Stimulated activated CD4-positive, alpha-beta T cell treated with anti-CD3 and anti-CD28 coated beads, Interleukin-15, amount 100 ng/mL, for 48 hours (primary cell): ENCODE measurements around the gene ZNF821.
"Not testable (repeated sequence)": the region's sequence is repeated elsewhere in the genome, so short reads cannot be mapped to it uniquely, and the experiment has no call there.

Experiments used
- DNase-seq, 2 donors: peaks; one replicate each; pipeline ENCODE4 v3.0.0-alpha.2; 2020; ENCODE audit warnings: low read depth in 2 of 2

The ZNF821 gene, protein sequence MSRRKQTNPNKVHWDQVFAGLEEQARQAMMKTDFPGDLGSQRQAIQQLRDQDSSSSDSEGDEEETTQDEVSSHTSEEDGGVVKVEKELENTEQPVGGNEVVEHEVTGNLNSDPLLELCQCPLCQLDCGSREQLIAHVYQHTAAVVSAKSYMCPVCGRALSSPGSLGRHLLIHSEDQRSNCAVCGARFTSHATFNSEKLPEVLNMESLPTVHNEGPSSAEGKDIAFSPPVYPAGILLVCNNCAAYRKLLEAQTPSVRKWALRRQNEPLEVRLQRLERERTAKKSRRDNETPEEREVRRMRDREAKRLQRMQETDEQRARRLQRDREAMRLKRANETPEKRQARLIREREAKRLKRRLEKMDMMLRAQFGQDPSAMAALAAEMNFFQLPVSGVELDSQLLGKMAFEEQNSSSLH

DNA sequence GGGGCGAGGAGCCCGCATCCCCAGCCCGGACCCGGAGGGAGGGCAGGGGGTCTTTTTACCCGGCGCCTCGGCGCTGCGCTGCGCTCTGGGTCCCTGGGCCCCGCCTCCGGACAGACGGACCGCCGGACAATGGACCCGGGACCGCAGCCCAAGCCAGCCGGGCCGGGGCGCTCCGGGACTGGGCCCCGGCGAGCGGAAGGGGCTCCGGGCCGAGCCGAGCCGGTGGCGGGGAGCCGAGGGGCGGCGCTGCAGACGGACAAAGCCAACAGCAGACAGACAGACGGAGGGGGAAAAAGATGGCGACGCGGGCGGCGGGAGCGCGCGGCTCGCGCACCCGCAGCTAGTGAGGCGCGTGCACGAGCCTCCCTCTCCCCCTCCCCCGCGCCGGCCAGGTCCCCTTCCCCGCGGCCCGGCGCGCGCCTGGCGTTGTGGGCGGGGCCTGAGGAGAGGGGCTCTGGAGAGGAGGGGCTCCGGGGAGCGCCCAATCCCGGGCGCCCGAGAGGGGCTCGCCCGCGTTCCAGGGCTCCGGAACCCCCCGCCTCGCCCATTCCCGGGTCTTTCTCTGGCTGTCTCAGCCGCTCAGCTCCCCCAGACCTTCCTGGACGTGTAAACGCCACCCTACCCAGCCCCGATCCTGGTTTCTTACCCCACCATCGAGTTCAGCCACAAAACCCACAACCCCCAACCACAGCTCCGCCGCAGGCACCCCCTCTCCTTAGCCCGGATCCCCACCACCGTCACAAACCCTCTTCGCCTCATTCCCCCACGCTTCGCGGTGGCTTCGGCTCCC, at the start of gene ZNF821:
Gene ZNF821, minus strand, starts transcription at position 334 of the 790 bp plus-strand sequence. CDS start 4,236 bp downstream, outside the sequence.
- DNase-seq: peak in 1 of 2 donors; percentile 73

DNA sequence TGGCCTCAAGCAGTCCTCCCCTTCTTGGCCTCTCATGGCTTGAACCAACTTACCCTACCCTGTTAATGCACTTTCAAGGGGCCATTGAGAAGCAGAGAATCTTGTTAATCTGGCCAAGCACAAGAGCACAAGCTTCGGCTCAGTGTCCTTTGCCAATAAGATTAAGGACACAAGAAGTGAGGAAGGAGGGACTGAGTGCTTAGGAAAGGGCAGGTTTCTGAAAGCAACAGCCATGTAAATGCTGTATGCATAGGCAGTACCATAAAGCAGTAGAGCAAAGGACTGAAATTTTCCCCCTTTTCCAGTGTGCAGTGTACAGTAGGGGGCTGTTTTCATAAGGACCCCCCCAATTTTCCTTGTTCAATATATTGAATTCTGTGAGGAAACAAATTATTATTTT, 49.0 kb upstream of the ZNF821 start:
- DNase-seq: no peak

DNA sequence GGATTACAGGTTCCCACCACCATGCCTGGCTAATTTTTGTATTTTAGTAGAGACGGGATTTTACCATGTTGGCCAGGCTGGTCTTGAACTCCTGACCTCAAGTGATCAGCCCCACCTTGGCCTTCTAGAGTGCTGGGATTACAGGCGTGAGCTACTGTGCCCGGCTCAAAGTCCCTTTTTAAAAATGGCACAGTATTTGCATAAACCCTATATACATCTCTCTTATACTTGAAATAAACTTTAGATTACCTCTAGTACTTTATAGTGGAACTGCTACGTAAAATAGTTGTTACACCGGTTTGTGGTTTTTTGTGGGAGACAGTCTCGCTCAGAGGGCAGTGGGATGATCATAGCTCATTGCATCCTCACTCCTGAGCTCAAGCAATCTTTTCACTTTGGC, 47.6 kb upstream of the ZNF821 start:
- DNase-seq: no peak

DNA sequence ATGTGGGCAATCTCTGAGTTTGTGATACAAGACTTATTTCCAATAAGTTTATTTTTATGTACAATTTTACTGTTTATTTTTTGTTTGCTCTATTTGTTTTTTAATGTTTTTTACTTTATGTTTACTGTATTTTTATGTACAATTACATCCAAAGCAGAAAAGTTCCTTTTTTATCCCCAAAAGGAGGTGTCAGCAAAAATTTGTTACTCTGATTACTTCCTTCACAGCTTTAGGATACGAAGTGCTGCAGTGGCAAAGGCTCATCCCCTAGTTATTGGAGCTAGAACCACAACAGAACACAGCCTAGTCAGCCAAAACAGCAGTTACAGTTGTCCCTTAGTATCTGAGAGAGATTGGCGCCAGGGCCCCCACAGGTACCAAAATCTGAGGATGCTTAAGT, 47.0 kb upstream of the ZNF821 start:
- DNase-seq: no peak

DNA sequence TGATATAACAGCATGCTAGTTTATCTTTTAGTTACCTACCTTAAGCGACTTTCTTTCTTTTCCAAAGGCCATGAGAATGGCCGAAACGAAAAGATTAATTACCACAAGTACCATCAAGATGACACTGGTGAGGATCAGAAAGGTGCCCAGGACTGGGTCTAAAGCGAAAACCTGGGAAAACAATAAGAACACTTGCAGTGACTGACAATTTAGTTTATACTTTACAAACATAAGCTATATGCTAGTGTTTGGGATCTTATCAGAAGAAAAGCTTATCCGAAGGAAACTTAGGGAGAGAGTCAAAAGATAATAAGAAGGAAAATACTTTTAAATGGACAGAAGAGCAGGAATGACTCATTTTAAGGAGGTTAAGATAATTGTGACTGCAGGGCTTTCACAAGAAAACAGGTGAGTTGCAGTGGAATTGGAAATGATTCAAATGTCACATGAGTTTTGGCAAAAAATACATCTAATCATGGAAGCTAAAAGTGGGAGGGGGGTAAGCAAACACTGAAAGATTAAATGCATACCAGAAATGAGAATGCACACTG, 46.1 kb upstream of the ZNF821 start:
- no peak for DNase-seq

DNA sequence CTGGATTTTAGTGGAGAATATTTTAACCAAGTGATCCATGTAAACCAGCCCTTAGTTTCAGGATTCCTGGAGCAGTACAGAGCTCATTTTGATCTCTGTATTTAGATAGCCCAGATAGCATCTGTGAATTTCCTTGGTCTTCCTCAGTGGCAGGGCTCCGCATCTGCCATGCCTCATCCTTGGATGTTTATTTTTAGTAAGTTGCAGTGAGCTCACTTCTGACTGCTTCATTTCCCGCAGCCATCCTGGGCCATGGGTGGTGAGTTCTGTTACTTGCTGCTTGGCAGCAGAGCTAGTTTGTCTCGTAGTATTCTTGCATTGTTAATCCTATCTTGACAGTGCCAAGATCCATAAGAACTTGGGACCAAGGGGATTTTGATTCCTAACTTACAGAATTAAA, 45.1 kb upstream of the ZNF821 start:
- DNase-seq: no peak

DNA sequence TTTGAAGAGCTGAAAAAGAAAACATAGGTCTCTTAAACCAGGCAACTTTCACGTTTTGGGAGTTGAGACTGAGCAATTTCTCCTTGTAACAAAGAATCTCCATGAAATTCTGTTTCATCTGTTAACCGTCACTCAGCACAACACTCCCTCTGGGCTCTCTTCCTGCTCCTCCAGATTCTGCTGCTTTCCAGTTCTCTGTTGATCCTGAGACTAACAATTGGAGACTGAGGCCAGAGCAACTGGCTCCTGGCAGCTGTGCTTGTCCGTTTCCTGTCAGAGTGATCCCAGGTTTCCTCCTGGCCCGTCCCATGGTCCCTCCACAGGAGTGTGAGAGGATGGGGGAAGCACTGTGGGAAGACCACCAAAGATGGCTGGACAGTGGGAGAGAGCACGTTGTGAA, 43.8 kb upstream of the ZNF821 start:
- DNase-seq: no peak

DNA sequence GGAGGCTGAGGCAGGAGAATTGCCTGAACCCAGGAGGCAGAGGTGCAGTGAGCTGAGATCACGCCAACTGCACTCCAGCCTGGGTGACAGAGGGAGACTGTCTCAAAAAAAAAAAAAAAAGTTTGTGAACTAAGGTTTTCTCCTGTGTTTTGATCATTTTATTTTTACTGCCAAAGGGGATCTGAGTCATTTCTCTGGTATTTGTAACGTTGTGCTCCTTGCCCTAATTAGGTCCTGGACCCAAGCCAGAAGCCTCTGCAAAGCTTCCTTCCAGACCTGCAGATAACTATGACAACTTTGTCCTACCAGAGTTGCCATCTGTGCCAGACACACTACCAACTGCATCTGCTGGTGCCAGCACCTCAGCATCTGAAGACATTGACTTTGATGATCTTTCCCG, 43.4 kb upstream of the ZNF821 start:
- no peak for DNase-seq

DNA sequence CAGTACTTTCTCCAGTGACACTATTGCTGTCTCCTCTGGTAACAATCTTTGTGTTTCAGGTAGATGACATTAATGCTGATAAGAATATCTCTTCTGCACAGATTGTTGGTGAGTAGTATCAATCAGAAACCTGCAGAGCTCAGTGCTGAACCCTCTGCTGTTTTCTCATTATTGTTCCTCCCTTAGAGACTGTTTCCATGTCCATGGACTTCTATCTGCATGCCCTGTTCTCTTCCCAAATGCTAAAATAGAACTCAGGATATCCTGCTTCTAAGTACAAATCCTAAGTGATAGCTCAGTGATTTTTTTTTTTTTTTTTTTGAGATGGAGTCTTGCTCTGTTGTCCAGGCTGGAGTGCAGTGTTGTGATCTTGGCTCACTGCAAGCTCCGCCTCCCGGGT, 40.7 kb upstream of the ZNF821 start:
- DNase-seq: no peak

DNA sequence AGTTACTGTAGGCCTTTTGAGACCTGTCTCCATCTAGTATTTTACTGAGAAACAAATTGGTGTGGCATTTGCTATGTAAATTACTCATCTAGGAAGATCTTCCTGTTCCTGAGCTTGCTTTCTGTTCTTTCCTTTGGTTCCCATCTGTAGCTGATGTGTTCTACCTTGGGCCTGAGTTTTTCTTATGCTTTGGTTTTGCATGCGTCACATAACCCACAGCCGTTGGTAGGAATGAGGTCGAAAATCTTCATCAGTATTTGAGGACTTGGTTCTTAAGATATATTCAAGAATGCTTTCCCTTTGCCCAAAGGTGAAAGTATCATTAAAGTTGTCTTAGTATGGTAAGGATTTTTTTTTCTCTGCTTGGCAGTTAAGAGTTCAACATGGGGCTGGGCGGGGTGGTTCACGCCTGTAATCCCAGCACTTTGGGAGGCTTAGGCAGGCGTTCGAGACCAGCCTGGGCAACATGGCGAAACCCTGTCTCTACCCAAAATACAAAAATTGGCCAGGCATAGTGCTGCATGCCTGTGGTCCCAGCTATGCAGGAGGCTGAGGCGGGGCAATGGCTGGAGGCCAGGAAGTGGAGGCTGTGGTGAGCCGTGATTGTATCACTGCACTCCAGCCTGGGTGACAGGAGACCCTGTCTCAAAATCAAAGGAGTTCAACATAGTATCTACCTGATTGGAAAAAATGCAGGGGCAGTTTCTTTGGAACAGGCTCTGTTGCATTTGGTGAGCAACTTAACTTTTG, 40.1 kb upstream of the ZNF821 start:
- DNase-seq: no peak

DNA sequence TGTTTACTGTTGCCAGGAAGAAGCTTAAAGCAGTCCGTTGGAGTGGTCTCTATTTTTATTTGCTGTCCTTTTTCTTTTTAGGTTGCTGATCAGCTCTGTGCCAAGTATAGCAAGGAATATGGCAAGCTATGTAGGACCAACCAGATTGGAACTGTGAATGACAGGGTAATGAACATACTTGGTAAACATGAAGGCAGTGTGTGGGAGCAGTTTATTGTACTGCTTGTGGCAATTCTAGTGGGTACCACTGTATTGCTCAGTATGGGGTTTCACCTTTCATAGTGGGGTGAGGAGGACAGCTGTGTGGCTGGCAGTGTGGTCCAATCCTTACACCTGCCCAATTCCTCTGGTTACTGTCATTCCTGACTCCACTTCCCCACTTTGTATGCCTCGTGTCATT, 36.7 kb upstream of the ZNF821 start:
- DNase-seq: no peak

DNA sequence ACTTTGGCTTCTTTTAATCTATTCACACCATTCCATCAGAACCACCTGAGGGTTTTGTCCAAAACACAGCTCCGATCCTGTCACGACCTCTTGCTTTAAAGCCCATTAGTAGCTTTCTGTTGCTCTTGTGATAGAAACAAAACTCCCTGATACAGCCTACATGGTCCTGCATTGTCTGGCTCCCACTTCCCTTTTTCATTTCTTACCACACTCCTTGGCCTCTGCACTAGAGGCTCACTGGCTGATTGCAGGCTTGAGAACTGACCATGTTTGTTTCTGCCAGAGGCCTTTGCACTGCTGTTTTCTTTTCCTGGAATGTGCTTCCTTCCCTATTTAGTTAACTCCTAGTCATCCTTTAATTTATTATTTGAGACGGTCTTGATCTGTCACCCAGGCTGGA, 35.1 kb upstream of the ZNF821 start:
- DNase-seq: no peak

DNA sequence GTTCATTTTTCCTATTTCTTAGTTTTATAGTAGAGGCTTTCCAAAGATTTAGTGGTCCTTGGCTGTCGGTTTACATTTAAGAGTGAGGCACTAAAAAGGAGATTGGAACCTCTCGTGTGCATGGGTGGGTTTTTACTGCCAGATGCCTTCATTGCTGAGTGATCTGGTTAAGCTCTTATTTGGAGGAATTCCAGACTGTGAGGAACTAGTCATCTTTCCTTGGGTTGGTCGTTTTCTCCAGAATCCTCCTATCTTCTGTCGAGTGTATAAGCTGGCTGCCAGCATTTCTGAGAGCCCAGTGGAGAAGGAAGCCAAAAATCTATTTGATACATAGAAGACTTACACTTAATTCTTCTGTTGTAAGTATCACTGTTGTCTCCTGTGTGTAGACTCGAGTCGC, 33.9 kb upstream of the ZNF821 start:
- no peak for DNase-seq

DNA sequence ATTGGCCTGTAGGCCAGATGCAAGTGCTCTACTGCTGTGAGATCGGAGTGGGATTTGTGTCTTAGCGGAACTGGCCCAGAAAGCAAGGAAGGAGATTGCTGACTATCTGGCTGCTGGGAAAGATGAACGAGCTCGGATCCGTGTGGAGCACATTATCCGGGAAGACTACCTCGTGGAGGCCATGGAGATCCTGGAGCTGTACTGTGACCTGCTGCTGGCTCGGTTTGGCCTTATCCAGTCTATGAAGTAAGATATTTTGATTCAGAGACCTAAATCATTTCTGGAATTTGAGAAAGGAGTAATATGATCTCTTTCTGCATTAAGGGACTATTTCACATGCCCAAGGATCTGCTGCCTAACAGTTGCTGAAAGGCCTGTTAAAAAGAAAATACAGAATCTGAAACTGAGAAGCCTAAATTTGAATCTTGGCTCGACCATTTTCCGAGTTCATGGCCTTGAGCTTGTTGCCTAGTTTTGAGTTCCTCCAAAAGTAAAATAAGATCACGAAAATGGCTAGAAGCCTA, 32.5 kb upstream of the ZNF821 start:
- no peak for DNase-seq

DNA sequence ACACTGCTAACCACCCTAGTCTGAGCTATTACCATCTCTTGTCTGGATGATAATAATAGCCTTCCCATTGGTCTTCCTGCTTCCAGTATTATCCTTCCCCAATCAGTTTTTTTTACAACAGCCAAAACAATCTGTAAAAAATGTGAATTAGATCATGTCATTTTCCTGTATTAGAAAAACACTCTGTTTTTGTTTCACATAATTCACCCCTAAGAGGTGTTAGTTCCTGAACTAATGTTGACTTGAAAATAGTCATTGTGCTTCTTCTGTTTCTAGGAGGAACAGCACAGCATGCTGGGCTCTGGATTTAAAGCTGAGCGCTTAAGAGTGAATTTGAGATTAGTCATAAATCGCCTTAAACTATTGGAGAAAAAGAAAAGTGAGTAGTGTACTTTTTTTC, 31.4 kb upstream of the ZNF821 start:
- DNase-seq: no peak

DNA sequence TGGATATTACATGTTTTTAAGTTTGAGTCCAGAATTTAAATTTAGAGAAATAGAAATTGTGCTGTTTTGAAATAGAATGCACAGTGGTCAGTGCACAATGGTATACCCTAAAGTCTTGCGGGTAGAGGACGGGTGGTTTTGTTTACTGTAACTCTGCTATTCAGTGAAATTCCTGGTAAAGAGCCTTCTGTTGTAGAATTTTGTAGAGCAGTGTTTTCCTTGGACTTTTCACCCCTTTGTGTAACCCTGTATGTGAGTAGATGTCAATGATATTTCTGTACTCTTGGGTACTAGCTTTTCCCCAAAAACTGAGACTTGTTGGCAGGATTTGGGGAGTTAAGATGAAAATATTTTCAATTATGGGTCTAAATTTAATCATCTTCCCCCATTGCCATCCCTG, 30.8 kb upstream of the ZNF821 start:
- no peak for DNase-seq

DNA sequence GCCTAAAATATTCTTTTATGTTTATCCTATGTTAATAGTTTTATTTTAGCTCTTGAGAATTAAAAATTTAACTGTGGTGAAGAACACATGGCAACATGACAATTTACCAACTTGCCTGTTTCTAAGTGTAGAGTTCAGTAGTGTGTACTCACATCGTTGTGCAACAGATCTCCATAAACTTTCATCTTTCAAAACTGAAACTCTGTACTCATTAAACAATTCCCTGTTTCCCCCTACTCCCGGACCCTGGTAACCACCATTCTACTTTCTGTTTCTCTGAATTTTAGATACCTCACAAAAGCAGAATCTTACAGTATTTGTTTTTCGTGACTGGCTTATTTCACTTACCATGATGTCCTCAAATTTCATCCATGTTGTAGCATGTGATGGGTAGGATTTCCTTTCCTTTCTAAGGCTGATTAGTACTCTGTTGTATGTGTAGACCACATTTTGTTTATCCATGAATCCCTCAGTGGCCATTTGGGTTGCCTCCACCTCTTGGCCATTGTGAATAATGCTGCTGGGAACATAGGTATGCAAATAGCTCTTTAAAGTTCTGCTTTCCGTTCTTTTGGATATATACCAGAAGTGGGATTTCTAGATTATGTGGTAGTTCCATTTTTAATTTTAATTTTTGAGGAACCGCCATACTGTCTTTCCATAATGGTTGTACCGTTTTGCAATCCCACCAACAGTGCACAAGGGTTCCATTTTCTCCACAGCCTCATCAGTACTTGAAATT, 28.7 kb upstream of the ZNF821 start:
- DNase-seq: no peak

DNA sequence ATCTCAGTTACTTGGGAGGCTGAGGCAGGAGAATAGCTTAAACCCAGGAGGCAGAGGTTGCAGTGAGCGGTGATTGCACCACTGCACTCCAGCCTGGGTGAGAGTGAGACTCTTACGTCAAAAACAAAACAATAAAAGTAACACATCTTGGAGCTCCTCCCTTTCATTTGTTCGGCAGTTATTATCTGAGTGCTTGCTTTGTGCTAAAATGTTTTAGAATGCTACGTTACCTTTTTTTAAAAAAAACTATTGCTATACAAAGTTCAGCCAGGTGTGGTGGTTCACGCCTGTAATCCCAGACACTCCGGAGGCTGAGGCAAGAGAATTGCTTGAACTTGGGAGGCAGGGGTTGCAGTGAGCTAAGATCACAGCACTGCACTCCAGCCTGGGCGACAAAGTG, 27.1 kb upstream of the ZNF821 start:
- DNase-seq: no peak

DNA sequence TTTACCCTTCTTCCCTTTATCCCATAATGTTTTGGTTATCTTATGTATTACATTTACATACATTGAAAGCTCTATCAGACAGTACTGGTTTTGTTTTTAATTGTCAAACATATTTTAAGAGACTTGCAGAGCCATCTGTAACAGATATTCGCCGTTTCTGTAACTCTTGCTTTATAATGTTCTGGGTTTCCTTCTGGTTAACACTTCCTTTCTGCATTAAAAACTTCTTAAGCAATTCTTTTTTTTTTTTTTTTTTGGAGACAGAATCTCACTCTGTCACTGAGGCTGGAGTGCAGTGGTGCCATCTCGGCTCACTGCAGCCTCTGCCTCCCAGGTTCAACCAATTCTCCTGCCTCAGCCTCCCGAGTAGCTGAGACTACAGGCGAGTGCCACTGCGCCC, 21.8 kb upstream of the ZNF821 start:
- DNase-seq: not testable (repeated sequence)

DNA sequence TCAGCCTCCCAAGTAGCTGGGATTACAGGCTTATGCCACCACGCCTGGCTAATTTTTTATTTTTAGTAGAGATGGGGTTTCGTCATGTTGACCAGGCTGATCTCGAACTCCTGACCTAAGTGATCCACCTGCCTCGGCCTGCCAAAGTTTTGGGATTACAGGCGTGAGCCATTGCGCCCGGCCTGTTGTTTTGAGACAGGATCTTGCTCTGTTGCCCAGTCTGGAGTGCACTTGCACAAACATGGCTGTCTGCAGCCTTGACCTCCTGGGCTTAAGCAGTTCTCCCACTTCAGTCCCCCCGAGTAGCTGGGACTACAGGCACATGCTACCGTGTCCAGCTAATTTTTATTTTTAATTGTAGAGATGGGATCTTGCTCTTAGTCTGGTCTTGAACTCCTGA, 20.3 kb upstream of the ZNF821 start:
- no peak for DNase-seq

DNA sequence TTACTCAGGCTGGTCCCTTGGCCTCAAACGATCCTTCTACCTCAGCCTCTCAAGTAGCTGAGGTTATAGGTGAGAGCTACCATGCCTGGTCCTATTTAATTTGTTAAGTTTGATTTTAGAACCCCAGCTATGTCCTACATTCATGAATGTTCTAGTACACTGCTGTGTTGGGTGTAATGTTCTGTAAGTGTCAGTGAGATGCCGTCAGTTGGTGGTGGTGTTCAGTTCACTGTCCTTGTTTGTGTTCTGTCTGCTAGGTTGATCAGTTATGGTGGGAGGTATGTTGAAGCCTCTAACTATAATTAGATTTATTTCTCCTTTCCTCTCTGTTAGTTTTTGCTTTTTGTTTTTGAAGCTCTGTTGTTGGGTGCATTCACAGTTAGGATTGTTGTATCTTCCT, 19.6 kb upstream of the ZNF821 start:
- no peak for DNase-seq
